RPMI7951 (cell line): ENCODE results near the gene QKI. TPM values are rescaled to one million over a fixed set of nuclear protein-coding genes. Genes with fewer than 3 reads are reported as not detected.
"Not testable (repeated sequence)": the region's sequence is repeated elsewhere in the genome, so short reads cannot be mapped to it uniquely, and the experiment has no call there.

Source experiments
- DNase-seq: peaks from one replicate; pipeline ENCODE4 v3.0.0-alpha.2; 2012; ENCODE audit warnings: low read depth
- total RNA-seq: library from RNA; depleted of rRNA; stranded (reverse); fragments of >200 nt; shearing (Covaris generic); gene quantifications from 2 replicates; pipeline ENCODE4 v1.2.3, GENCODE V29; 2014

Gene QKI
- total RNA-seq, 1 experiment from 2014 or later = 192 TPM

- DNase-seq = no peak
Measured at GRCh38 chr6:163439997-163440396, 25.5 kb downstream of the QKI start.

GRCh38 chr6:163442336-163442735 is 27.8 kb downstream of the QKI start:
- DNase-seq = no peak

- no peak for DNase-seq
Measured at GRCh38 chr6:163444077-163444476, 29.6 kb downstream of the QKI start.

GRCh38 chr6:163446549-163446948 is 32.0 kb downstream of the QKI start:
- DNase-seq = no peak

GRCh38 chr6:163449076-163449475 is 34.6 kb downstream of the QKI start:
- DNase-seq = no peak

GRCh38 chr6:163454425-163454824 is 39.9 kb downstream of the QKI start:
- DNase-seq = no peak

GRCh38 chr6:163455552-163455951 is 41.0 kb downstream of the QKI start:
- peak; percentile 46 for DNase-seq

- peak; percentile 84 for DNase-seq
Measured at GRCh38 chr6:163457637-163458561, 43.4 kb downstream of the QKI start.

- no peak for DNase-seq
Measured at GRCh38 chr6:163459007-163459406, 44.5 kb downstream of the QKI start.

- peak; percentile 22 for DNase-seq
Measured at GRCh38 chr6:163459536-163459935, 45.0 kb downstream of the QKI start.

- peak; percentile 57 for DNase-seq
Measured at GRCh38 chr6:163460307-163460782, 45.8 kb downstream of the QKI start.

- DNase-seq = no peak
Measured at GRCh38 chr6:163461696-163462095, 47.2 kb downstream of the QKI start.

GRCh38 chr6:163463180-163463579 is 48.7 kb downstream of the QKI start:
- DNase-seq = no peak

GRCh38 chr6:163463795-163464194 is 49.3 kb downstream of the QKI start:
- DNase-seq = no peak

GRCh38 chr6:163466839-163467390 is 52.4 kb downstream of the QKI start:
- no peak for DNase-seq

- DNase-seq = no peak
Measured at GRCh38 chr6:163468738-163469137, 54.2 kb downstream of the QKI start.

GRCh38 chr6:163469459-163469985 is 55.0 kb downstream of the QKI start:
- no peak for DNase-seq

- DNase-seq = no peak
Measured at GRCh38 chr6:163470611-163471010, 56.1 kb downstream of the QKI start.

GRCh38 chr6:163474581-163474980 is 60.1 kb downstream of the QKI start:
- no peak for DNase-seq

- not testable (repeated sequence) for DNase-seq
Measured at GRCh38 chr6:163476946-163477345, 62.4 kb downstream of the QKI start.

GRCh38 chr6:163483107-163483506 is 68.6 kb downstream of the QKI start:
- no peak for DNase-seq

- DNase-seq = no peak
Measured at GRCh38 chr6:163485388-163485851, 70.9 kb downstream of the QKI start.

GRCh38 chr6:163486821-163487220 is 72.3 kb downstream of the QKI start:
- DNase-seq = no peak
